Mammary epithelial cell (primary cell): ENCODE data around the gene DENND6B.

Source experiments
- EZH2 ChIP-seq: IDR thresholded peaks from 2 replicates; pipeline ENCODE4 v1.6.1; 2012; ENCODE audit warnings: low read length, inconsistent platforms, borderline replicate concordance
- TF ChIP-seq, protein P1 (sequence below), 2 donors: IDR thresholded peaks in 1 of 2; conservative IDR thresholded peaks in 1 of 2; 2 replicates each; pipeline ENCODE4 v1.5.1; 2011 to 2012; ENCODE audit warnings: inconsistent platforms in 2 of 2, low read length in 2 of 2, mild to moderate bottlenecking in 2 of 2, control low read depth in 1 of 2, low read depth in 1 of 2; ENCODE audit not compliant: insufficient read depth in 1 of 2; ENCODE audit errors: extremely low read depth in 1 of 2

DNA sequence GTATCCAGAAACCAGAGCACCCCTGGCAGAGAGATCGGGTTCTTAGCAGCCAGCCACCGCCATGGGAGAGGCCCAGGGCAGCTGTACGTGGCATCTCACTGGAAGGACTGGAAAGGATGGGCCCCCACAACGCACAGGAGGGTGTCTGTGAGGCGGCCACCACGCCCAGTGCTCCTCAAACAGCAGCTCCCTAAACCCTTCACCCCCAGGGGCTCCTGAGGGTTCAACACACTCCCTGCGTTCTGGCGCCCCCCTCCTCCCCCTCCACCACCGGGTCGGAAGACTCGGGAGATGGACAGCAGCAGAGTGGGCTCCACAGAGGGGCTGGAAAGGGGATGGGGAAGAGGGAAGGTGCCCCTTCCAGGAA is 66.4 kb downstream of the DENND6B start:
- TF ChIP-seq, protein P1, sequence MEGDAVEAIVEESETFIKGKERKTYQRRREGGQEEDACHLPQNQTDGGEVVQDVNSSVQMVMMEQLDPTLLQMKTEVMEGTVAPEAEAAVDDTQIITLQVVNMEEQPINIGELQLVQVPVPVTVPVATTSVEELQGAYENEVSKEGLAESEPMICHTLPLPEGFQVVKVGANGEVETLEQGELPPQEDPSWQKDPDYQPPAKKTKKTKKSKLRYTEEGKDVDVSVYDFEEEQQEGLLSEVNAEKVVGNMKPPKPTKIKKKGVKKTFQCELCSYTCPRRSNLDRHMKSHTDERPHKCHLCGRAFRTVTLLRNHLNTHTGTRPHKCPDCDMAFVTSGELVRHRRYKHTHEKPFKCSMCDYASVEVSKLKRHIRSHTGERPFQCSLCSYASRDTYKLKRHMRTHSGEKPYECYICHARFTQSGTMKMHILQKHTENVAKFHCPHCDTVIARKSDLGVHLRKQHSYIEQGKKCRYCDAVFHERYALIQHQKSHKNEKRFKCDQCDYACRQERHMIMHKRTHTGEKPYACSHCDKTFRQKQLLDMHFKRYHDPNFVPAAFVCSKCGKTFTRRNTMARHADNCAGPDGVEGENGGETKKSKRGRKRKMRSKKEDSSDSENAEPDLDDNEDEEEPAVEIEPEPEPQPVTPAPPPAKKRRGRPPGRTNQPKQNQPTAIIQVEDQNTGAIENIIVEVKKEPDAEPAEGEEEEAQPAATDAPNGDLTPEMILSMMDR (conservative IDR thresholded peaks at IDR 0.05 in 1 of 2, IDR thresholded peaks at IDR 0.05 in 1 of 2; ENCODE audit: extremely low read depth in 1 of 2, insufficient read depth in 1 of 2, low read depth in 1 of 2, low read length in 2 of 2) = no peak
- no peak for TF ChIP-seq EZH2
